SU-DHL-6 (cell line): ENCODE data around the gene LRP1B.

Experiments used
- CTCF ChIP-seq: fragments of 200-600 bp; sonication (generic); IDR thresholded peaks from one replicate; pipeline ENCODE4 v1.5.1; 2017; ENCODE audit warnings: antibody characterized with exemption, mild to moderate bottlenecking, low read length, moderate library complexity; ENCODE audit not compliant: insufficient read depth, poor library complexity, severe bottlenecking
- EZH2phosphoT487 ChIP-seq: fragments of 200-600 bp; sonication (generic), shearing (Covaris generic); conservative IDR thresholded peaks from 2 replicates; pipeline ENCODE4 v1.6.1; 2018; ENCODE audit warnings: mild to moderate bottlenecking, antibody characterized with exemption, low read length, moderate library complexity, mixed read lengths

GRCh38 chr2:141015341-141016047, 1115.3 kb downstream of the LRP1B start:
- TF ChIP-seq CTCF (no peak), EZH2phosphoT487 (no peak)
